ENCODE data around the gene HNRNPAB. TPM values are rescaled to one million over a fixed set of nuclear protein-coding genes. Genes with fewer than 3 reads are reported as not detected.

HNRNPAB gene
- total RNA-seq, 4 donors from 2014 or later, result 74.8 to 135 (median 81.4) TPM

DNA sequence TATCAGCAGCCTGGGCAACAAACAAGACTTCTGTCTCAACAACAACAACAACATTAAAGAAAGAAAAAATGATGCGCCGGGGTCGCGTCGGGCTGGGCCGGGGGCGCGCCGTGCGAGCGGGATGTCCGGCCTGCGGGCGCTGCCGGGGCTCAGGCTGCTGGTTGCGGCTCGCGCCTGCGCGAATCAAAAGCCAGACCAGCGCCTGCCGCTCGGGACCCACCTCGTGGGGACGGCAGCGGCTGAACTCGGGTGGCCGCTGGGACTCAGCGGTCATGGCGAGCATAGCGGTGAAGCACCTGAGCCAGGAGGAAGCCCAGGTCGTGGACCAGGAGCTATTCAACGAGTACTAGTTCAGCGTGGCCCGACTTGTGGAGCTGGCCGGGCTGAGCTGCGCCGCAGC is 38.8 kb upstream of the HNRNPAB start:
- DNase-seq, result no peak
- Histone ChIP-seq H3K27me3 (no peaks in the 10 kb centered on the region), H3K27ac (no peak overlapping the region), H3K9me3 (no peaks in the 10 kb centered on the region), H3K4me1 (peaks cover 0 to 6% (median 2%) of the 10 kb centered on the region in 4 donors), H3K4me3 (no peak overlapping the region), H3K36me3 (no peaks in the 10 kb centered on the region)
- TF ChIP-seq POLR2A (IDR thresholded peaks at IDR 0.05), result no peak

DNA sequence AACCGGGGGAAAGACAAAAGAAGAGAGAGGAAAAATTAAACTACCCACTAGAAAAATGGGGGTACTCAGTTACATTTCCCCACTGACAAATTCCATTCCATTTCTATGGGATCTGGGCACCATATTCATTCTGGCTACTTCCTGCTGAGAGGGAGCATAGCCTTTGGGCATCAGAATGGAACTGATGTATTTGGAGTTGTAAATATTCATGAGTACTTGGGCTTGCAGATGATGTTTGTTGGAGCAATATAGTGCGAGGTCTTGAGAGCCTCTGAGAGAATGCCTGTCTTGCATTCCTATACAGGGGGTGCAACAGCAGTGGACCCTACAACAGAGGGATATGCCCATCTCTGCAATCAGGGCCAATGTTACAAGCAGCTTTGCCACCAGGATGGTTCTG is 33.9 kb upstream of the HNRNPAB start:
- Histone ChIP-seq H3K4me3 (no peak overlapping the region), H3K27ac (no peak overlapping the region), H3K27me3 (no peaks in the 10 kb centered on the region), H3K4me1 (no peaks in the 10 kb centered on the region), H3K36me3 (no peaks in the 10 kb centered on the region), H3K9me3 (no peaks in the 10 kb centered on the region)
- TF ChIP-seq, protein P1, sequence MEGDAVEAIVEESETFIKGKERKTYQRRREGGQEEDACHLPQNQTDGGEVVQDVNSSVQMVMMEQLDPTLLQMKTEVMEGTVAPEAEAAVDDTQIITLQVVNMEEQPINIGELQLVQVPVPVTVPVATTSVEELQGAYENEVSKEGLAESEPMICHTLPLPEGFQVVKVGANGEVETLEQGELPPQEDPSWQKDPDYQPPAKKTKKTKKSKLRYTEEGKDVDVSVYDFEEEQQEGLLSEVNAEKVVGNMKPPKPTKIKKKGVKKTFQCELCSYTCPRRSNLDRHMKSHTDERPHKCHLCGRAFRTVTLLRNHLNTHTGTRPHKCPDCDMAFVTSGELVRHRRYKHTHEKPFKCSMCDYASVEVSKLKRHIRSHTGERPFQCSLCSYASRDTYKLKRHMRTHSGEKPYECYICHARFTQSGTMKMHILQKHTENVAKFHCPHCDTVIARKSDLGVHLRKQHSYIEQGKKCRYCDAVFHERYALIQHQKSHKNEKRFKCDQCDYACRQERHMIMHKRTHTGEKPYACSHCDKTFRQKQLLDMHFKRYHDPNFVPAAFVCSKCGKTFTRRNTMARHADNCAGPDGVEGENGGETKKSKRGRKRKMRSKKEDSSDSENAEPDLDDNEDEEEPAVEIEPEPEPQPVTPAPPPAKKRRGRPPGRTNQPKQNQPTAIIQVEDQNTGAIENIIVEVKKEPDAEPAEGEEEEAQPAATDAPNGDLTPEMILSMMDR (IDR thresholded peaks at IDR 0.05), result no peak
- no peak for TF ChIP-seq POLR2A (IDR thresholded peaks at IDR 0.05)
- DNase-seq, result no peak

DNA sequence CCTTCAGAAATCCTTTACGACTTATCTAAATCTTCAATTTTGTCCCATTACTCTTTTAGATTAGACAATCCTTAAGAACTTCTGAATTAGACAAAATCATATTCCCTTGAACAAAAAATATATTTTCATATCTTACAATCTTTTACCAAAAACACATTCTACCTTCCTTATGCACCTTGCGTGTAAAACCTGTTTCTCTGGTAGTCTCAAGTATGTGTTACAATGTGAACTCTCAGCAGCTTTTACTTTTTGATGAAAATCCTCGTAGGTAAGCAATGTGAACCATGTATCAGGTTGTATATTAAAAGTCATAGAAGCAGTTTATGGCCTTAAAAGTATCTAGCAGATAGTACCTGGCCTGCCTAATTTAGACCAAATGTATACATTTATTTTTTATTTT is 29.9 kb upstream of the HNRNPAB start:
- H3K9me3 ChIP-seq, result no peaks in the 10 kb centered on the region
- no peak overlapping the region for H3K4me3 ChIP-seq
- TF ChIP-seq, protein P1 (IDR thresholded peaks at IDR 0.05), result no peak
- no peak for TF ChIP-seq POLR2A (IDR thresholded peaks at IDR 0.05)
- H3K27ac ChIP-seq, result no peak overlapping the region
- no peaks in the 10 kb centered on the region for H3K36me3 ChIP-seq
- DNase-seq, result no peak
- H3K4me1 ChIP-seq, result no peaks in the 10 kb centered on the region
- no peaks in the 10 kb centered on the region for H3K27me3 ChIP-seq

GRCh38 chr5:178176791-178177190 is 27.5 kb upstream of the HNRNPAB start:
- TF ChIP-seq, protein P1 (IDR thresholded peaks at IDR 0.05), result no peak
- no peak for TF ChIP-seq POLR2A (IDR thresholded peaks at IDR 0.05)
- no peaks in the 10 kb centered on the region for H3K27me3 ChIP-seq
- H3K36me3 ChIP-seq, result no peaks in the 10 kb centered on the region
- DNase-seq, result no peak
- no peaks in the 10 kb centered on the region for H3K4me1 ChIP-seq
- no peaks in the 10 kb centered on the region for H3K9me3 ChIP-seq
- no peak overlapping the region for H3K27ac ChIP-seq
- H3K4me3 ChIP-seq, result no peak overlapping the region

- no peaks in the 10 kb centered on the region for H3K27me3 ChIP-seq
- no peaks in the 10 kb centered on the region for H3K36me3 ChIP-seq
- no peaks in the 10 kb centered on the region for H3K4me1 ChIP-seq
- no peak overlapping the region for H3K27ac ChIP-seq
- no peak overlapping the region for H3K4me3 ChIP-seq
- peak in 1 of 3 donors; percentile 12 for DNase-seq
- H3K9me3 ChIP-seq, result no peaks in the 10 kb centered on the region
- TF ChIP-seq POLR2A (IDR thresholded peaks at IDR 0.05), result no peak
- TF ChIP-seq, protein P1 (IDR thresholded peaks at IDR 0.05), result no peak
Observed at GRCh38 chr5:178177569-178177968, 26.8 kb upstream of the HNRNPAB start.

GRCh38 chr5:178180141-178180863 is 24.0 kb upstream of the HNRNPAB start:
- no peaks in the 10 kb centered on the region for H3K36me3 ChIP-seq
- no peak for TF ChIP-seq POLR2A (IDR thresholded peaks at IDR 0.05)
- TF ChIP-seq, protein P1 (IDR thresholded peaks at IDR 0.05), result no peak
- H3K9me3 ChIP-seq, result no peaks in the 10 kb centered on the region
- peak in 1 of 3 donors; percentile 2 for DNase-seq
- no peaks in the 10 kb centered on the region for H3K27me3 ChIP-seq
- no peaks in the 10 kb centered on the region for H3K4me1 ChIP-seq
- H3K4me3 ChIP-seq, result no peak overlapping the region
- no peak overlapping the region for H3K27ac ChIP-seq
